Small intestine (tissue), 7 donors: Measurements from ENCODE around the gene CD40. TPM values are rescaled to one million over a fixed set of nuclear protein-coding genes. Genes with fewer than 3 reads are reported as not detected.

Experiments used
- DNase-seq, 2 donors: peaks; one replicate each; pipeline versions ENCODE4 v3.0.0 to v3.0.0-alpha.2; 2013
- FAIRE-seq: peaks from 2 replicates; lab custom pipeline; 2012; peaks lifted over from hg19 to GRCh38; lab: Jason Lieb, UNC
- H3K27ac ChIP-seq, 3 donors: one replicate each; pipeline ENCODE4 v1.5.1; 2013; ENCODE audit warnings: low read length in 2 of 3, mild to moderate bottlenecking in 2 of 3, control low read depth in 1 of 3, inconsistent platforms in 1 of 3, low read depth in 1 of 3, moderate library complexity in 1 of 3
- H3K27me3 ChIP-seq, 3 donors: one replicate each; pipeline ENCODE4 v1.6.1; 2013; ENCODE audit warnings: low read length in 3 of 3, inconsistent platforms in 1 of 3; ENCODE audit not compliant: control insufficient read depth in 3 of 3, insufficient read depth in 3 of 3
- H3K36me3 ChIP-seq, 3 donors: one replicate each; pipeline ENCODE4 v1.6.1; 2013; ENCODE audit warnings: low read length in 3 of 3, inconsistent platforms in 1 of 3, low read depth in 1 of 3, mild to moderate bottlenecking in 1 of 3, moderate library complexity in 1 of 3; ENCODE audit not compliant: control insufficient read depth in 3 of 3, insufficient read depth in 2 of 3
- H3K4me1 ChIP-seq, 3 donors: one replicate each; pipeline ENCODE4 v1.6.1; 2013; ENCODE audit warnings: low read length in 2 of 3, inconsistent platforms in 1 of 3, low read depth in 1 of 3, mild to moderate bottlenecking in 1 of 3, moderate library complexity in 1 of 3; ENCODE audit not compliant: control insufficient read depth in 3 of 3, insufficient read depth in 2 of 3
- H3K4me3 ChIP-seq, 3 donors: one replicate each; pipeline ENCODE4 v1.5.1; 2013; ENCODE audit warnings: low read length in 3 of 3, control low read depth in 1 of 3, inconsistent platforms in 1 of 3, low read depth in 1 of 3, mild to moderate bottlenecking in 1 of 3, moderate library complexity in 1 of 3
- H3K9me3 ChIP-seq, 2 donors: one replicate each; pipeline ENCODE4 v1.6.1; 2013; ENCODE audit warnings: low read depth in 1 of 2, low read length in 1 of 2; ENCODE audit not compliant: control insufficient read depth in 2 of 2, insufficient read depth in 1 of 2
- WGBS, 3 donors: extraction: QIAGEN DNeasy Blood & Tissue Kit; methylation state at CpG; one replicate each; pipeline ENCODE4 v1.1.7; 2013; 5-methylcytosine and 5-hydroxymethylcytosine counted together
- polyA plus RNA-seq, 4 donors: library from polyadenylated mRNA; stranded (reverse) in 3 of 4; unstranded in 1 of 4; fragments of 200-250 nt in 3 of 4; fragments of 120-200 nt in 1 of 4; gene quantifications; one replicate each; pipeline versions ENCODE4 v1.2.1 to v1.2.3, GENCODE V29; 2013
- donor health status: healthy with polysubstance abuse.
- donor health status: control.
- donor health status: control.
- donor health status: Bipolar disorder and iron deficiency.
- donor health status: healthy.

The CD40 gene
- polyA plus RNA-seq, 4 donors, result 2.0 to 14.5 (median 6.5) TPM

DNA sequence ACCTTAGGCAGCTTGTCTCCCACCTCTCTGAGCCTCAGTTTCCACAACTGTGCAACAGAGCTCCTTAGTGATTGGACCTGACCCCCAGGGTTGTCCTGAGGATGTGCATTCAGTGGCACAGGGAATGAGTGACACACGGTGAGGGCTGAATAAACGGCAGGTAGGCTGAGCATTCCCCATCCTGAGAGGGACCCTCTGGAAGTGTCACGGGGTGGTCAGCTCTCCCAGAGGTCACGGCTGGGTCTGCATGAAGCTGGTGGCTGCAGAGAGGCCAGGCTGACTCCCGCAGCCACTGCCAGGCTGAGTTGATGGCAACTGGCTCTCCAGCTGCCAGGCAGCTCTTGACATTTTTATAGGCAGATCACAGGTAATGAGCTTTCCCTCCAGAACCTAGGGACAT lies 42.5 kb downstream of the CD40 start:
- 47 to 68% (median 58%) methylated on average over 5 of the region's 5 CpGs for WGBS, 3 donors
- Histone ChIP-seq H3K9me3 (no peaks in the 10 kb centered on the region), H3K4me3 (no peak overlapping the region), H3K4me1 (no peaks in the 10 kb centered on the region), H3K36me3 (no peaks in the 10 kb centered on the region), H3K27me3 (peaks cover 0 to 6% (median 0%) of the 10 kb centered on the region in 3 donors), H3K27ac (no peak overlapping the region)
- FAIRE-seq, result no peak
- DNase-seq, result no peak

DNA sequence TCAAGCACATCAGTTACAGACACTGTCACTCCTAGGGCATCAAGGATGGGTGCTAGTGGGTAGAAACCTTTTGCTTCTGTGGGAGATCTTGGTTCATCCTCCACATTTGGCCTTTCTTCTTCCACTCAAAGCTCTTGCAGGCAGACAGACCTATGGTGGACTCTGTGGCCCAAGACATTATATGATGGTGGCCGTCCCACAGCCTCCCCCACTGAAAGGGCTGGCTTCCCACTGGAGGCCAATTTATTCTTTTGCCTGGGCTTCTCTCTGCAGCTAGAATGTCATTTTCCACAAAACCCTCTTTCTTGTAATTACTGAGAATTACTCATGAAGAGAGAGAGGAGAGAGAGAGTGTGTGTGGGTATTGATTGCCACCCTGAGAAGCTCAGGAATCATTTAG lies 43.8 kb downstream of the CD40 start:
- H3K36me3 ChIP-seq, result no peaks in the 10 kb centered on the region
- H3K4me1 ChIP-seq, result no peaks in the 10 kb centered on the region
- WGBS, 3 donors, result 71 to 86% (median 84%) methylated on average over 1 of the region's 1 CpG
- FAIRE-seq, result no peak
- H3K9me3 ChIP-seq, result no peaks in the 10 kb centered on the region
- no peak overlapping the region for H3K27ac ChIP-seq
- no peak for DNase-seq
- peaks cover 0 to 6% (median 0%) of the 10 kb centered on the region in 3 donors for H3K27me3 ChIP-seq
- no peak overlapping the region for H3K4me3 ChIP-seq

DNA sequence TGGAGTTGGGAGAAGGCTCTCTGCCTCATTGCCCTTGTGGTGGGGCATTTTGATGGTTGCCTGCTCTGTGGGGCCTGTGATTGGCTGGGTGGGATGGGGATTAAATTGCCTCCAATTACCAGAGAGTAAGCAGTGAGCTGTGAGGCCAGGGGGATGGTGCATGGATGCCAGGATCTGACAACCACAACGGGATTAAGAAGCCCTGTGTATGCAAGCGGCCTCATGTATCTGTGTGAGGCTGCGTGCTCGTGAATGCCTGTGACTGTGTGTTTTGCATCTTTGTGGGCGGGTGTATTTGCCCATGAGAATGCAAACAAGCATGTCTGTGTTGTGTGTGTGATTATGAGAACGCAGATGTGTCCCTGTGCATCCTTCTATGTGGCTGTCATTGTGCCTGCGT lies 46.1 kb downstream of the CD40 start:
- H3K4me3 ChIP-seq, result no peak overlapping the region
- H3K27ac ChIP-seq, result no peak overlapping the region
- FAIRE-seq, result no peak
- H3K27me3 ChIP-seq, result no peaks in the 10 kb centered on the region
- H3K4me1 ChIP-seq, result no peaks in the 10 kb centered on the region
- H3K9me3 ChIP-seq, result no peaks in the 10 kb centered on the region
- DNase-seq, result no peak
- 55 to 60% (median 59%) methylated on average over 7 of the region's 7 CpGs for WGBS, 3 donors
- H3K36me3 ChIP-seq, result no peaks in the 10 kb centered on the region

DNA sequence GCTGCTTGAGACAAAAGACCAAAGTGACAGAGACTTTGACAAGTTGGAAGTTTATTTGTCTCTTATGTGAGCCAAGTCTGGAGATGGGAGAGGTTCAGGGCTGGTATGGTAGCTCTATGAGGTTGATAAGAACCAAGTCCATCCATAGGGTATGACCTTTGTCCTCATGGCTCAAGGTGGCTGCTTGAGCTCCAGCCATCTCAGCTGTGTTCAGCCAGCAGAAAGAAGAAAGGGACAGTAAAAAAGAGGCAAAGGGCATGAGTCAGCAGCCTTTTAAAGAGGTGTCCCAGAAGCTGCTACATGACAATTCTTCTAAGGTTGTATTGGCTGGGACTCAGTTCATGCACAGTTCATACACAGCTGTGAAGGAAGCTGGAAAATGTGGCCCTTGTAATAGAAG lies 49.0 kb downstream of the CD40 start:
- H3K9me3 ChIP-seq, result no peaks in the 10 kb centered on the region
- H3K4me1 ChIP-seq, result no peaks in the 10 kb centered on the region
- H3K4me3 ChIP-seq, result no peak overlapping the region
- H3K27ac ChIP-seq, result no peak overlapping the region
- no peaks in the 10 kb centered on the region for H3K36me3 ChIP-seq
- peaks cover 0 to 8% (median 3%) of the 10 kb centered on the region in 3 donors for H3K27me3 ChIP-seq
- DNase-seq (no peak), FAIRE-seq (no peak)

DNA sequence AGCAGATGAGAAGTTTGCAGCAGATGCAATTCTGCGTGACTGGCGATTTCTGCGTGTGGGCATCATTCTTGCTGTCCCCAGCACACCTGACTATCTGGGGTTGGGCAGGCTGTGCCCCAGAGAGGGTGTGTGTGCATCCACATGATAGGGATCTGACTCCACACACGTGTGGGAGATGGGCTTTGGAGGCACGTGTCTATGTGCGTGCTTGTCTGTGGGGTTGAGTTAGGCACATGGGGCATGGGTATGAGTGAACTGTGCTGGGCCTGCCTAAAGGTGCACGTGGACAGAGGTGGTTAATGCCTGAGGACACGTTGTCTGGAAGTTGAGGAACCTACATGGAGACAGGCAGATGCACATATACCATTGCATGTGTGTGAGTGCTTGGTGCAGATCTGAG lies 50.3 kb downstream of the CD40 start:
- Histone ChIP-seq H3K4me3 (no peak overlapping the region), H3K4me1 (no peaks in the 10 kb centered on the region), H3K27me3 (peaks cover 0 to 17% (median 10%) of the 10 kb centered on the region in 3 donors), H3K9me3 (no peaks in the 10 kb centered on the region), H3K36me3 (no peaks in the 10 kb centered on the region), H3K27ac (no peak overlapping the region)
- no peak for FAIRE-seq
- 55 to 63% (median 59%) methylated on average over 8 of the region's 8 CpGs for WGBS, 3 donors
- DNase-seq, result no peak

DNA sequence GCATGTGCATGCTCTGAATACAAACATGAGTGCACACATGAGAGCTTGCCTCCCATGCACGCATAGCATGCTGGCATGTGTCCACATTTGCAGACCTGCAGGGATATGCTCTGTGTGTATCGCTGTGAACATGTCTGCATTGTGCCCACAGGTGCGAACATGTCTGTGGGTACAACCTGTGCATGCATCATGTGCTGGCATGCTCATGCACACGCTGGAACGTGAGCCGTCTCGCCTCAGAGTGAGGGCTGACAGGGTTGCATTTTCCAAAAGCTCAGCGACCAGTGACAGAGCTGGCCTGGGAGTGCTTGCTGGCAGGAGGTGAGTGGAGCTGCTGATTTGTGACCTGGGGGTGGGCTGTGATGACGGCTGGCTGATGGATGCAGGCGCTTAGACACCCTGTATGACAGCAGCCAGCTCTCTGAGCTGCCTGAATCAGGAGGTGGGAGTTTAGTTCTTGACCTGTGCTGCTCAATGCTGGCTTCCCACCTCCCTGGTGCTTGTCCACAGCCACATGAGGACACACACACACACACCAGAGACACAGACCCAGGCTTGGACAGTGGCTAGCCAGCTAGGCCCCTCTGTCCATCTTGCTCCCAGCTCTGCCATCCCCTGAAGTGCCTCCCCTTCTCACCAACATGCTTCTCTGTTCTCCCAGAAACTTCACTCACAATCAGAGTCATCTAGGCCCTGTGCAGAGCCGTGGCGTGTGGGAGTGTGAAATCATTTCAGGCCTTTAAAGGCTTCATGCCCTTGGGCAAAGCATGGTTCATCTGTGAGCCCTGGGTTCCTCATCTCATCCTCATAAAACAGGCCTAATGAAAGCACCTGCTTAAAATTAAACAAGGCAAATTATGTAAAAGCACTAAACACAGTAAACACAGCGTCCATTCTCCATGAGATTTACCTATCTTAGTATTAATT lies 51.4 kb downstream of the CD40 start:
- H3K4me3 ChIP-seq, result no peak overlapping the region
- no peak for DNase-seq
- peaks cover 0 to 26% (median 15%) of the 10 kb centered on the region in 3 donors for H3K27me3 ChIP-seq
- H3K9me3 ChIP-seq, result no peaks in the 10 kb centered on the region
- FAIRE-seq, result no peak
- 67 to 68% (median 67%) methylated on average over 12 to 13 of the region's 13 CpGs for WGBS, 3 donors
- no peaks in the 10 kb centered on the region for H3K4me1 ChIP-seq
- no peak overlapping the region for H3K27ac ChIP-seq
- H3K36me3 ChIP-seq, result no peaks in the 10 kb centered on the region

DNA sequence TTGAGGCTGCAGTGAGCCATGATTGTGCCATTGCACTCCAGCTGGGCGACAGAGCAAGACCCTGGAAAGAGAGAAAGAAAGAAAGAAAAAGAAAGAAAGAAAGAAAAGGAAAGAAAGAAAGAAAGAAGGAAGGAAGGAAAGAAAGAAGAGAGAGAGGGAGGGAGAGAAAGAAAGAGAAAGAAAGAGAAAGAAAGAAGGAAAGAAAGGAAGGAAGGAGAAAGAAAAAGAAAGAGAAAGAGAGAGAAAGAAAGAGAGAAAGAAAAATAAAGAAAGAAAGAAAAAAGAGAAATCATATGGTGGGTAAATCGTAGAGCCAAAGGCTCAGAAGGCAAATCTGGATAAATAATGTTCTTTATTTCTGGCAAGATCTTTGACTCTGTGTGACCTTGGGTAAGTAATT lies 53.4 kb downstream of the CD40 start:
- no peaks in the 10 kb centered on the region for H3K4me1 ChIP-seq
- 60 to 73% (median 69%) methylated on average over 2 of the region's 2 CpGs for WGBS, 3 donors
- H3K27me3 ChIP-seq, result peaks cover 0 to 39% (median 25%) of the 10 kb centered on the region in 3 donors
- no peaks in the 10 kb centered on the region for H3K36me3 ChIP-seq
- H3K9me3 ChIP-seq, result no peaks in the 10 kb centered on the region
- no peak for DNase-seq
- no peak for FAIRE-seq
- H3K27ac ChIP-seq, result no peak overlapping the region
- no peak overlapping the region for H3K4me3 ChIP-seq

DNA sequence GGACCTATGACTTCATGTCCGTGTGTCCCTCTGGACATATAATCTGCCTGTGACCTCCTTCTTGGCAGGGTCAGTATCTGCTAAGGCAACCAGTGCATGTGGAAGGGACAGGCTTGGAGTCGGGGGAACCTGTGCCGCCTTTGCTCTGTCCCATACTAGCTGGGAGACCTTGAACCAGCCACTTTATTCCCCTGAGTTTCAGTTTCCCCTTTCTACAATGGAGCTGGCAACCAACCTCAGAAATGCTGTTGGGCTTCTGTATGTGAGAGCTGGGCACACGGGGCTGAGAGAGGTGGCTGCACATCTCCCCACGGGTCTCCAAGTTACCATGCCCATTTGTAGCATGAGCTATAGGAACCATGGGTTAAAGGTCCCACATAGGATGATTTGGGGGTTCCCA lies 53.8 kb downstream of the CD40 start:
- DNase-seq (no peak), FAIRE-seq (no peak)
- no peaks in the 10 kb centered on the region for H3K4me1 ChIP-seq
- no peaks in the 10 kb centered on the region for H3K36me3 ChIP-seq
- H3K27me3 ChIP-seq, result peaks cover 0 to 39% (median 27%) of the 10 kb centered on the region in 3 donors
- 45 to 68% (median 58%) methylated on average over 5 of the region's 5 CpGs for WGBS, 3 donors
- no peak overlapping the region for H3K4me3 ChIP-seq
- H3K9me3 ChIP-seq, result no peaks in the 10 kb centered on the region
- H3K27ac ChIP-seq, result no peak overlapping the region
